ENCODE results near the gene MTOR. TPM values are rescaled to one million over a fixed set of nuclear protein-coding genes. Genes with fewer than 3 reads are reported as not detected.

The MTOR gene
- total RNA-seq, 1 donor from 2014 or later = 59.2 TPM

- DNase-seq (ENCODE audit: low spot score) = no peak
These were observed 112.0 kb downstream of the MTOR start for GRCh38 chr1:11150326-11150725.

- no peak for DNase-seq (ENCODE audit: low spot score)
These were observed 115.1 kb downstream of the MTOR start for GRCh38 chr1:11147197-11147770.

- no peak for DNase-seq (ENCODE audit: low spot score)
These were observed 116.6 kb downstream of the MTOR start for GRCh38 chr1:11145741-11146140.

- DNase-seq (ENCODE audit: low spot score) = no peak
These were observed 117.6 kb downstream of the MTOR start for GRCh38 chr1:11144570-11145256.

DNA sequence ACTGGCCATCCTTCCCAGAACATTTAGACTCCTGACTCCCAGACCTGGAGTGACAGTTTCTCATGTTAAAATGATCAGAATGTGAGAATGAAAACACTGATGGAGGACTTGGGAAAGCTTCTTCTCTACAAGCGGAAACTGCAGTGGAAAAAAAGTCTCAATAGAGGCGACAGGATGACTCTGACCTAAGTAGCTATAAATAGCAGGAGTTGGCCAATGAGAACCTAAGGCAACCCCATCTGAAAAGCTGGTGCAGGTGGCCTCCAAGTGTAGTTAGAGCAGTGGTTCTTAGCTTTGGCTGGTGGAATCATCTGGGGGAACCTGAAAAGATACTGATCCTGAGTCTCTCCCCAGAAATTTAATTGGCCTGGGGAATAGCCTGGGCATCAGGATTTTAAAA lies 118.4 kb downstream of the MTOR start:
- DNase-seq (ENCODE audit: low spot score) = no peak

DNA sequence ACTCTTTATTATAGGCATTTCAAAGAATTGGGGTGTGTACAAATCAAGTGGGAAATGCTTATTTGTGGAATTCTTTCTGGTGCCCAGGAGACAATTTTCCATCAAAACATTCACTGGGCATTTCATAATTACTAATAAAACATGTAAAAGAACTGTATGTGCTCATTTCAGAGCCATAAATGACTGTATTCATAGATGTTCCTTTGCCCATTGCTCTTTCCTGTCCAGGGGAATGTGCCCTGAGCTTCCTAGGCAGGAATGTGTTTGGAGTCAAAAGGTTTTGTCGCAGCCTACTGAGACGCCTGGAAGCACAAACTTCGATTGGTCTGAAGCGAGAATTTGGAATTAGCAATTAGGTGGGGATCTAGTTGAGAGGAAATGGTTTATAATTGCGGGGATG lies 119.0 kb downstream of the MTOR start:
- DNase-seq (ENCODE audit: low spot score) = no peak

DNA sequence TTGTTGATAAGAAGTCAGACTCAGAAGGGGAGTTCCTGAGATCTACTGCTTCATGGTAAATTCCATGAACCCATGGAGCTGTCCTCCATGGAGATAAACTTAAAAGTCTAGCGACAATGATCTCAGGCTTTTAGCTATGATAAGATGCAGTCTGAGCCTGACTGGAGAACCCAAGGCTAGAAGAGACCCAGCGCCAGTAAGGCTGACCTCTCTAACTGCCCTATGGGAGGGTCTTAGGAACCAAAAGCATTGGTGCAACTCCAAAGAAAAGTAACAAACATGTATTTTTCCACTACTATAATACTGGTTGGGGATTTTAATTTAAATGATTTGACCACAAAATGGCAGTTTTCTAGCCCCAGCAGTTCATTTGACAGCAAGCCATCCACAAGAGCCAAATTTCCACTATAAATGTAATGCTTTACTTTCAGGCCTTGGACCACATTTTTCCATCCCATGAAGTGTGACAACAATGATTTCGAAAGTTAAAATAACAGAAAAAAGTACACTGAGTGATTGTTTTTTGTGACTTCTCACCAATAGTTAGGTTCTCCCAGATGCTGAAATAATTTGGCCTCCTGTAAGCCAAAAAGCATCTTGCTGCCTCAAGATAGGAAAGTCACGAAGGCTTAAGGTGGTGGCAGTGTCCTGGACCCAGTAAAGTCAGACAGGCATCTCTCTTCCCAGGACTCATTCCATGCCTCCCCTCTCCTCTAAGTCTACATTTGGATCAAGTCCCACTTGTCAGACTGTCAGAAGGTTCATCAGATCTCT lies 119.5 kb downstream of the MTOR start:
- DNase-seq (ENCODE audit: low spot score) = no peak

DNA sequence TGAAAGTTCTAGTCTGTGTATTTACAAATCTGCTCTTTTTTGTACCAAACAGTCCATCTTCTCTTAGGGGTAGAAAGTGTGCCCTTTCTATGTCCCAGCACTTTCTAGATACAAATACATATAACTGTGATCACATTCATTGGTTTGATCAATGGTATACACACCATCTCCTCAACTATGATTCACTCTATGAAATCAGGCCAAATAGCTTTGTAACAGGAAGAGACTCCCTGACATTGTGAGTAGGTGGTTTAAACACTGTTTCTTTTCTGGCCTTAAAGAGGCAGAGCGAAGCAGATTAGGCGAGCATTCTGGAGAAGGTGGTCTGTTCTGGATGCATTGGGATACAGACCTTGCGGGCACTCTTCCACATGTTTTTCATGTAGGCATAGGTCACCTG lies 123.4 kb downstream of the MTOR start:
- no peak for DNase-seq (ENCODE audit: low spot score)

DNA sequence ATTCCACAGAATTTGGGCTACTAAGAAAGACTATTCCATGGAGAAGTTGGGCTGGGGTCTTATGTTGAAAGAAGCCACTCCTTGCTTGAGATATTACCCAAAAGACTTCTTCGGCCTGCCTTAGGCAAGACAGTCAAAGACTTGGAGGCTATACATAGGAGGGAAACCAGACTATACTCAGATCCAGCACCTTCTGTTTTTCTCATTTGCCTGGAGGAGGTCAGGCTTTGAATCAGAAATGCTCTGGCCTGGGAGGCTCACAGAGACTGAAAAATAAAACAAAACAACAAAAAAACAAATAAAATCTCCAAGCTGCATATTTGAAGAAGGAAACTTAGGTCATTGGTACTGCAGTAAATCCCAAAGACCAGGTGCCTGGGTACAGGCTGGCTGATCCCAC lies 124.3 kb downstream of the MTOR start:
- DNase-seq (ENCODE audit: low spot score) = no peak

DNA sequence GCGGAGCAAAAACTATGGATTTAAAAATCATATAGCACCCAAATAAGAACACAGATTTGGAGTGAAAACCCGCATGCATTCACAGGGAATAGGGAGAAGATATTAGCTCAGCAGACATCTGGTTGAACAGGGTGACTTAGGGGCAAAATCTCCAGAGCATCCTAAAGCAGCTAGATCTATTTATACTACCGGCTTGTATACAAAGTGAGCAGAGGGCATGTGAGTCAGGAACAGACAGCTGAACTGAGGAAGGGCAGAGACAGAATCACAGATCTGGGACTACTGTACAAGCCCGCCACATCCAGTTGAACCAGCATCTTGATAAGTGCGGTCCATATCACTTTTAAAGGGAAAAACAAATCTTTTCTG lies 127.5 kb downstream of the MTOR start:
- no peak for DNase-seq (ENCODE audit: low spot score)

GRCh38 chr1:11134251-11134897 lies 128.0 kb downstream of the MTOR start:
- DNase-seq (ENCODE audit: low spot score) = peak; percentile 48

- DNase-seq (ENCODE audit: low spot score) = no peak
These were observed 129.6 kb downstream of the MTOR start for GRCh38 chr1:11132563-11133293.

GRCh38 chr1:11131816-11132215 lies 130.5 kb downstream of the MTOR start:
- no peak for DNase-seq (ENCODE audit: low spot score)

DNA sequence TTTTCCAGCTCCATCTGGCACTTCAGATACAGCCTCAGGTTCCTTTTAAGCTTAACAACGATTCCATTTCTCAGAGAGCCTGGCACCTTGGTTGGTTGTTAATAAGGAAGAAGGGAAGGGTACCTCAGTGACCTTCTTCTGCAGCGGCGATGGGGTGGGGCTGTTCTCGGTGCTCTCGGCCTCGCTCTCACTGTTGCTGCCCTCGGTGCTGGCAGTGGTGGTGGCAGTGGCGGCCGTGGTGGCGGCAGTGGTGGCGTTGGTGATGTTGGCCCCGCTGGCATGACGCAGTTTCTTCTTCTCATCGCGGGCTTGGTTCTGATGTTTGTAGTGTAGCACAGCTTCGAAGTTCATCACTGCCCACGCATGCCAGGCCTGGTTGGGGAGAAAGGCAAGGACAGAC lies 131.9 kb downstream of the MTOR start:
- no peak for DNase-seq (ENCODE audit: low spot score)

GRCh38 chr1:11129649-11130390 lies 132.5 kb downstream of the MTOR start:
- DNase-seq (ENCODE audit: low spot score) = no peak

DNA sequence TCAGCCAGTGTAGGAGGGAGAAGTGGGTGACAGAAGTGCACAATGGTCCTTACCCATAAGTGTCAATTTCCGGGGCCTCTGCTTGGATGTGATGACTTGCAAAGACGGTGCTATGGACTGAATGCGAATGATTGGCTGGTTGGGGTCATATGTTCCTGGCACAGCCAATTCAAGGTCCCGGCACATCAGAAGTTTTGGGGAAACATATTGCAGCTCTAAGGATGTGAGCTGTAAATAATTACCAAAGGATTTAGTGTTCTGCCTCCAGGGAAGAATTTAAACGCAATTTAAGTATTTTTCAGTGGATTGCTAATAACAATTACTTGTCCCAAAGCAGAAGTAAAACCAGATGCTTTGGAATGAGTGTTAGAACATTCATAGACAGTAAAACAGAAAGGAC lies 135.8 kb downstream of the MTOR start:
- no peak for DNase-seq (ENCODE audit: low spot score)

GRCh38 chr1:11125931-11126330 lies 136.4 kb downstream of the MTOR start:
- no peak for DNase-seq (ENCODE audit: low spot score)

DNA sequence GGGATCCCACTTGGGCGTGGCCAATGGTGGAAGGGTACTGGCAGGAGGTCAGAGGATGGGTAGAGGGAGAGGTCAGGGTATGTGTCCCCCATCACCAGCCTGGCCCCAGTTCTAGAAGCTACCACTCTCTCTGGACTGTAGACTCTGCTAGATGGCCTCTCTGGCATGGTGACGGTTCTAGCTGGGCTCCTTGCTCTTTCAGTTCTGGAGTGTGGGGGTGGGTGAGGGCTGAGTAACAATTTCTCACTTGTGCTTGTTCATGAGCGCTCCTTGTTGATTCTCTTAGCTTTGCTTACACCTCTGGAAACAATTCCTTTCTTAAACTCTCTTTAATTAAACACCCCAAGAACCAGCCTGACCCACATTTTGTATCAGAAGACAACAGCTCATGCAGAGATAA lies 137.4 kb downstream of the MTOR start:
- no peak for DNase-seq (ENCODE audit: low spot score)

- no peak for DNase-seq (ENCODE audit: low spot score)
These were observed 146.0 kb downstream of the MTOR start for GRCh38 chr1:11116318-11116717.

DNA sequence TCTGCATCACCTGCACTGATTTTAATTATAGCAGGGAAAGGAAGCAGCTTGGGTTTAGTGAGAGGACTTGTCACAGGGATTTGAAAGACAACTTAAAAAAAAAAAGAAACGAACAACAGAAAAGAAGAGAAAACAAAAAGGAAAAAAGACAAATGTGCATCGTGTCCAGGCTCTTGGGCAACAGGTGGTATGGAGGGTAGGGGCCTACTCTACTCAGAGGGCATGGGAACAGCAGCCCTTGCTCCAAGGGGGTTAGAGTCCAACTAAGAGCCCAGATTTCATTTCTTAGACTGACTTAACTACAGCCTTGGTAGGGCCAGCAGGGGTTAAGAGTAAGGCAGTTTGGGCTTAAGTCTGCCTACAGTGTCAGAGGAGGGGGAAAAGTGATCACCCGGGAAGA lies 147.4 kb downstream of the MTOR start:
- no peak for DNase-seq (ENCODE audit: low spot score)

GRCh38 chr1:11109047-11109760 lies 153.1 kb downstream of the MTOR start:
- no peak for DNase-seq (ENCODE audit: low spot score)
